HG03039 (cell line): Measurements from ENCODE around the gene ZNF672.
"Not testable (repeated sequence)": the region's sequence is repeated elsewhere in the genome, so short reads cannot be mapped to it uniquely, and the experiment has no call there.

ENCODE experiments used
- ATAC-seq: cut with Tn5 transposase; IDR thresholded peaks from one replicate; pipeline ENCODE4 v1.9.1; 2021; ENCODE audit warnings: mild to moderate bottlenecking, moderate library complexity; ENCODE audit not compliant: unreplicated experiment

Gene ZNF672

GRCh38 chr1:248837781-248838356 is at the start of gene ZNF672:
Gene ZNF672, plus strand, starts transcription at chr1:248838224. Its CDS starts 9,051 bp downstream, at chr1:248847275.
- ATAC-seq: peak; percentile 83

- no peak for ATAC-seq
Observed at GRCh38 chr1:248788327-248788726, 49.7 kb upstream of the ZNF672 start.

- ATAC-seq: not testable (repeated sequence)
Observed at GRCh38 chr1:248789337-248789736, 48.7 kb upstream of the ZNF672 start.

- no peak for ATAC-seq
Observed at GRCh38 chr1:248790456-248790855, 47.6 kb upstream of the ZNF672 start.

GRCh38 chr1:248791010-248791409 is 47.0 kb upstream of the ZNF672 start:
- ATAC-seq: no peak

GRCh38 chr1:248792342-248792741 is 45.7 kb upstream of the ZNF672 start:
- ATAC-seq: no peak

GRCh38 chr1:248793592-248793991 is 44.4 kb upstream of the ZNF672 start:
- peak; percentile 98 for ATAC-seq

GRCh38 chr1:248794663-248795062 is 43.4 kb upstream of the ZNF672 start:
- ATAC-seq: not testable (repeated sequence)

GRCh38 chr1:248798791-248799190 is 39.2 kb upstream of the ZNF672 start:
- ATAC-seq: no peak

- no peak for ATAC-seq
Observed at GRCh38 chr1:248800459-248800858, 37.6 kb upstream of the ZNF672 start.

GRCh38 chr1:248802454-248802853 is 35.6 kb upstream of the ZNF672 start:
- ATAC-seq: no peak

- not testable (repeated sequence) for ATAC-seq
Observed at GRCh38 chr1:248803501-248803900, 34.5 kb upstream of the ZNF672 start.

GRCh38 chr1:248804771-248805681 is 33.0 kb upstream of the ZNF672 start:
- ATAC-seq: peak; percentile 84

GRCh38 chr1:248805876-248806275 is 32.1 kb upstream of the ZNF672 start:
- ATAC-seq: no peak

- peak; percentile 50 for ATAC-seq
Observed at GRCh38 chr1:248807067-248807737, 30.8 kb upstream of the ZNF672 start.

- no peak for ATAC-seq
Observed at GRCh38 chr1:248808876-248809275, 29.1 kb upstream of the ZNF672 start.

- no peak for ATAC-seq
Observed at GRCh38 chr1:248810000-248810726, 27.9 kb upstream of the ZNF672 start.

GRCh38 chr1:248810727-248811513 is 27.1 kb upstream of the ZNF672 start:
- ATAC-seq: no peak

- no peak for ATAC-seq
Observed at GRCh38 chr1:248811514-248812490, 26.2 kb upstream of the ZNF672 start.
